ENCODE measurements around the gene BCAN. TPM values are rescaled to one million over a fixed set of nuclear protein-coding genes. Genes with fewer than 3 reads are reported as not detected.

BCAN gene
- total RNA-seq, 4 donors from 2014 or later = 0.45 to 1.0 (median 0.99) TPM; not detected in 1

DNA sequence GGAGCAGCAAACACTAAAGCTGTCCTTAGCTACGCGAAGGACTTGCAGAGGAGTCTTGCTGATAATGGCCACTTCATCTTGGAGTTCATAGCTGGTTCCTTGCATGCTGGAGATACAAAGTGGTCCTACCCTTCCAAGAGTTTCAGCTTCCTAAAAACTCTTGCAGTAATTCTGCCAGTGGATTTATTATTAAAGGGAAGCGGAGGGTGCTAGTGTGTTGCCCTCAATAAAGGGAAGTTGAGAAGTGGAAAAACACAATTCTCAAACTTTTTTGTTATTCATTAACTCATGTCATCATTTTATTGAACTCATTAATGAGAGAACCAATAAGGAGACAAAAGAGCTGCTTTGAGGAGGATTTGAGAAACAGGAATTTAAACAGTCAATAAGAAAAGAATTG is 29.3 kb upstream of the BCAN start:
- intact Hi-C loops (cut with DNase I) = no loop called here
- H3K4me1 ChIP-seq = peaks cover 17 to 42% (median 40%) of the 10 kb centered on the region in 4 donors
- TF ChIP-seq POLR2A (IDR thresholded peaks at IDR 0.05; ENCODE audit: low read depth) = no peak
- TF ChIP-seq EP300 (IDR thresholded peaks at IDR 0.05) = no peak
- TF ChIP-seq, protein P1, sequence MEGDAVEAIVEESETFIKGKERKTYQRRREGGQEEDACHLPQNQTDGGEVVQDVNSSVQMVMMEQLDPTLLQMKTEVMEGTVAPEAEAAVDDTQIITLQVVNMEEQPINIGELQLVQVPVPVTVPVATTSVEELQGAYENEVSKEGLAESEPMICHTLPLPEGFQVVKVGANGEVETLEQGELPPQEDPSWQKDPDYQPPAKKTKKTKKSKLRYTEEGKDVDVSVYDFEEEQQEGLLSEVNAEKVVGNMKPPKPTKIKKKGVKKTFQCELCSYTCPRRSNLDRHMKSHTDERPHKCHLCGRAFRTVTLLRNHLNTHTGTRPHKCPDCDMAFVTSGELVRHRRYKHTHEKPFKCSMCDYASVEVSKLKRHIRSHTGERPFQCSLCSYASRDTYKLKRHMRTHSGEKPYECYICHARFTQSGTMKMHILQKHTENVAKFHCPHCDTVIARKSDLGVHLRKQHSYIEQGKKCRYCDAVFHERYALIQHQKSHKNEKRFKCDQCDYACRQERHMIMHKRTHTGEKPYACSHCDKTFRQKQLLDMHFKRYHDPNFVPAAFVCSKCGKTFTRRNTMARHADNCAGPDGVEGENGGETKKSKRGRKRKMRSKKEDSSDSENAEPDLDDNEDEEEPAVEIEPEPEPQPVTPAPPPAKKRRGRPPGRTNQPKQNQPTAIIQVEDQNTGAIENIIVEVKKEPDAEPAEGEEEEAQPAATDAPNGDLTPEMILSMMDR (IDR thresholded peaks at IDR 0.05) = no peak
- TF ChIP-seq POLR2AphosphoS5 (IDR thresholded peaks at IDR 0.05) = no peak

DNA sequence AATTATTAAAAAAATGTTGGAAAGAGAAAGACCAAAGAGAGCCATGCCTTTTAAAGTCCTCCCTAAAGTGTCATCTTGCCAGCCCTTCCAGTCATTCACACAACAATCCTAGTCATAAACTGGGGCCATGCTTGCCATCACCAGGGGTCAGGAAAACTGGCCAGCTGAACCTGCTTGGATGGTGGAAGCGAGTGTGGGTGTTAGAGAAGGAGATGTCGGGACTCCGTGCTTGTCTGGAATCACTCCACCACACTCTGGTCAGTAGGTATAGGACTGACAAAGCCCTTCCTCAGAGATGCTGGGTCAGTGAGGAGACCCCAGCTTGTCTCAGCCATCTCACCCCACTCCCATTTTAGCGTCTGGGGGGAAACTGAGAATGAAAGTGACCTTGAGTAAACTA is 26.0 kb upstream of the BCAN start:
- intact Hi-C loops (cut with DNase I) = loop anchor here (5.0 kb wide), 1 partner anchor 229 kb away; no protein-coding TSS in a partner anchor

More for the DNA sequence above, 29.3 kb upstream of the BCAN start:
- no peaks in the 10 kb centered on the region for H3K9me3 ChIP-seq
- DNase-seq (ENCODE audit: extremely low spot score) = no peak
- no peak overlapping the region for H3K4me3 ChIP-seq
- no peaks in the 10 kb centered on the region for H3K27me3 ChIP-seq
- no peaks in the 10 kb centered on the region for H3K36me3 ChIP-seq
- no peak overlapping the region for H3K27ac ChIP-seq (replicated peaks in 1 of 4)
- 67% methylated on average over 3 of the region's 3 CpGs for WGBS

DNA sequence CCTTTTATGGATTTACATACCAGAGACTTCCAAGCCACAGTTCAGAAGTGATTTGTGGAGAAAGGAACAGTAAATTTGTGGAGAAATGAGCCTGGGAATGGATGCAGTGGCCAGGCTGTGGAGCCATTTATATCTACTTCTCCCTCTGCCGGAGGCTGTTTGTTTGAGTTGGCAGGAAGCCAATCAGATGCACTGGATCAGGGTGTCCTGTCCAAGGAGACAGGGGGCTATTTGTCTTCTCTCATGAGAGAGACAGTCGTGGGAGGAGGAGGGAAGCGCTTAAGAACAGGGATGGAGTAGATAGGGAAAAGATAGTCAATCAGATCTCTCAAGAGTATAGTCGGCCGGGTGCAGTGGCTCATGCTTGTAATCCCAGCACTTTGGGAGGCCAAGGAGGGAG is 25.5 kb upstream of the BCAN start:
- H3K4me1 ChIP-seq = peaks cover 17 to 34% (median 30%) of the 10 kb centered on the region in 4 donors
- 5% methylated on average over 5 of the region's 5 CpGs for WGBS
- intact Hi-C loops (cut with DNase I) = loop anchor here (5.0 kb wide), 1 partner anchor 229 kb away; no protein-coding TSS in a partner anchor

More for the DNA sequence above, 26.0 kb upstream of the BCAN start:
- H3K27ac ChIP-seq (replicated peaks in 1 of 4) = peak overlapping the region; percentile 73 to 86 (median 82)
- H3K27me3 ChIP-seq = peaks cover 0 to 5% (median 0%) of the 10 kb centered on the region in 4 donors
- peak overlapping the region; percentile 11 to 29 (median 18) for H3K4me3 ChIP-seq
- peaks cover 17 to 34% (median 30%) of the 10 kb centered on the region in 4 donors for H3K4me1 ChIP-seq
- no peaks in the 10 kb centered on the region for H3K9me3 ChIP-seq
- TF ChIP-seq POLR2A (IDR thresholded peaks at IDR 0.05; ENCODE audit: low read depth) (no peak), POLR2AphosphoS5 (IDR thresholded peaks at IDR 0.05) (peak in 1 of 2 donors; percentile 12)
- TF ChIP-seq, protein P1 (IDR thresholded peaks at IDR 0.05) = peak in 1 of 3 experiments; percentile 7
- H3K36me3 ChIP-seq = no peaks in the 10 kb centered on the region
- 18% methylated on average over 4 of the region's 4 CpGs for WGBS
- DNase-seq (ENCODE audit: extremely low spot score) = no peak

DNA sequence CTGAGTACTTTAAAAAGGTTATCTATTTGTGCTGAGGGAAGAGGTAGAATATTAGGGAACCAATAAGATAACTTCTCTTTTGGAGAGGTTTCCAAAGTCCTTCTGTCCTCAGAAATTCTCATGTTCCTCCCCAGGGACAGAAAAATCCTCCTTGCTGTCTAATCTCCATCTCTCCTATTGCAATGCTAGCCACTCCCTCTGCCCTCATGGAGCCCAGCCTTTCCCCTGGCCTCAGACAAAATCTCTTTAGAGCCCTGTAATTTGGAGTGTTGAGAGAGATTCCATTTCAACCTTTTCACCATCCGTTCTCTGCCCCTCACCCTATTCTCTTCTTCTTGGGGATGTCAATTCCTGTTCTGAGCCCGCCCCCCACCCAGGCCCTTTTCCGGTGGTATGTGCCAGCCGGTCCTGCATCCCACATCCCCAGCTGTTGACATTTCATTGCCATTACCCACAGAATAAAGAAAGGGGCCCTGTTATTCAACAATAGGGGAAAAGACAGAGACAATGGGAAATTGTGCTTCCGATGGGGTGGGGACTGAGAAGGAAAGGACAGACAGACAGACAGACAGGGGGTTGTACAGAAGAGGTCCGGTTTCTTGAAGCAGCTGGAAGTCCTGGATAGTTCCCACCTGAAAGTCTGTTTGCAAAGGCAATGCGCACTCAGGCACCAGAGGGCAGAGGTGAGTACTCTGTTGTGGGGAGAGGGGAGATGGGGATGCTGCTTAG is 22.9 kb upstream of the BCAN start, which contains the start of gene HAPLN2:
HAPLN2 (plus strand) TSS at position 563 of the 729 bp plus-strand sequence. CDS start 4,076 bp downstream, outside the sequence.
- Histone ChIP-seq H3K27me3 (peaks cover 0 to 17% (median 2%) of the 10 kb centered on the region in 4 donors), H3K4me3 (no peak within 1 kb of the TSS), H3K4me1 (peaks cover 21 to 42% (median 35%) of the 10 kb centered on the region in 4 donors), H3K9me3 (no peaks in the 10 kb centered on the region), H3K27ac (replicated peaks in 1 of 4) (peak within 1 kb of the TSS in 1 of 4 donors; percentile 9), H3K36me3 (no peaks in the 10 kb centered on the region)
- TF ChIP-seq, protein P1 (IDR thresholded peaks at IDR 0.05) = peak in 1 of 3 experiments; percentile 12
- no peak for TF ChIP-seq POLR2A (IDR thresholded peaks at IDR 0.05; ENCODE audit: low read depth)
- intact Hi-C loops (cut with DNase I) = loop anchor here (5.0 kb wide), 1 partner anchor 232 kb away; no protein-coding TSS in a partner anchor
- DNase-seq (ENCODE audit: extremely low spot score) = no peak
- WGBS = 34% methylated on average over 7 of the region's 7 CpGs

More for the DNA sequence above, 25.5 kb upstream of the BCAN start:
- no peak for DNase-seq (ENCODE audit: extremely low spot score)
- TF ChIP-seq, protein P1 (IDR thresholded peaks at IDR 0.05) = peak in 2 of 3 experiments; percentile 9 to 13
- TF ChIP-seq POLR2AphosphoS5 (IDR thresholded peaks at IDR 0.05) (peak; percentile 74 to 83), POLR2A (IDR thresholded peaks at IDR 0.05; ENCODE audit: low read depth) (no peak), EP300 (IDR thresholded peaks at IDR 0.05) (peak; percentile 56)
- H3K27me3 ChIP-seq = peaks cover 0 to 5% (median 0%) of the 10 kb centered on the region in 4 donors
- H3K36me3 ChIP-seq = no peaks in the 10 kb centered on the region
- H3K4me3 ChIP-seq = peak overlapping the region; percentile 11 to 29 (median 18)
- H3K9me3 ChIP-seq = no peaks in the 10 kb centered on the region
- H3K27ac ChIP-seq (replicated peaks in 1 of 4) = peak overlapping the region; percentile 73 to 86 (median 82)
